B cell (primary cell): ENCODE data around the gene IMMP2L. TPM values are rescaled to one million over a fixed set of nuclear protein-coding genes. Genes with fewer than 3 reads are reported as not detected.

Source experiments
- ATAC-seq: fragments of 200-7000 bp; cut with Tn5 transposase; one replicate; pipeline ENCODE4 v1.10.0; 2021; ENCODE audit warnings: low read depth, mild to moderate bottlenecking, moderate number of reproducible peaks, moderate library complexity
- CTCF ChIA-PET: fragments of 350-600 bp; sonication (Branson Sonifier 250); formaldehyde crosslinking; loops from one replicate; lab custom pipeline; 2021; ENCODE audit warnings: antibody characterized with exemption, inconsistent platforms; lab: Charles Lee
- POLR2A ChIA-PET: fragments of 350-600 bp; sonication (Branson Sonifier 250); formaldehyde crosslinking; loops from one replicate; lab custom pipeline; 2021; ENCODE audit warnings: antibody characterized with exemption; lab: Charles Lee
- DNase-seq: peaks from one replicate; pipeline ENCODE4 v3.0.0; 2013
- H2AFZ ChIP-seq: 2 replicates; pipeline ENCODE4 v1.6.1; 2012; ENCODE audit warnings: mild to moderate bottlenecking, low read depth, low read length; ENCODE audit not compliant: insufficient read depth, poor library complexity, severe bottlenecking
- H3K27ac ChIP-seq, 2 donors: 1 replicate in 1 of 2; 2 replicates in 1 of 2; pipeline ENCODE4 v1.5.1; 2012 to 2013; ENCODE audit warnings: low read length in 2 of 2, mild to moderate bottlenecking in 2 of 2, moderate library complexity in 1 of 2
- H3K27me3 ChIP-seq, 4 experiments: fragments of 200-600 bp in 1 of 4; sonication (generic) in 1 of 4; replicated peaks in 1 of 4; 1 replicate in 2 of 4; 2 replicates in 2 of 4; pipeline versions ENCODE4 v1.6.1 to v1.7.0; 2013 to 2016; ENCODE audit warnings: low read length in 3 of 4, mild to moderate bottlenecking in 2 of 4, mixed read lengths in 1 of 4, moderate library complexity in 1 of 4; ENCODE audit not compliant: insufficient read depth in 4 of 4, control insufficient read depth in 3 of 4; ENCODE audit errors: control extremely low read depth in 1 of 4
- H3K36me3 ChIP-seq, 2 experiments: replicated peaks in 1 of 2; 1 replicate in 1 of 2; 2 replicates in 1 of 2; pipeline versions ENCODE4 v1.6.1 to v1.7.1; 2013; ENCODE audit warnings: low read length in 1 of 2; ENCODE audit not compliant: insufficient read depth in 2 of 2, control insufficient read depth in 1 of 2; ENCODE audit errors: control extremely low read depth in 1 of 2, extremely low read depth in 1 of 2
- H3K4me1 ChIP-seq, 2 donors: fragments of 200-600 bp in 1 of 2; sonication (generic) in 1 of 2; 1 replicate in 1 of 2; 2 replicates in 1 of 2; pipeline versions ENCODE4 v1.5.1 to v1.6.1; 2013 to 2017; ENCODE audit warnings: low read length in 2 of 2; ENCODE audit not compliant: control insufficient read depth in 2 of 2, insufficient read depth in 2 of 2
- H3K4me2 ChIP-seq: replicated peaks from 2 replicates; pipeline ENCODE3; 2012; ENCODE audit warnings: mild to moderate bottlenecking, low read depth, low read length; ENCODE audit not compliant: poor library complexity, severe bottlenecking
- H3K4me3 ChIP-seq, 5 experiments: fragments of 200-600 bp in 1 of 5; sonication (generic) in 1 of 5; 1 replicate in 3 of 5; 2 replicates in 2 of 5; pipeline versions ENCODE4 v1.5.1 to v1.7.0; 2011 to 2016; ENCODE audit warnings: low read length in 4 of 5, mild to moderate bottlenecking in 4 of 5, low read depth in 2 of 5, control low read depth in 1 of 5, moderate library complexity in 1 of 5; ENCODE audit not compliant: insufficient read depth in 1 of 5; ENCODE audit errors: control extremely low read depth in 1 of 5, extremely low read depth in 1 of 5
- H3K79me2 ChIP-seq: fragments of 200-600 bp; sonication (generic); one replicate; pipeline ENCODE4 v1.6.0; 2016; ENCODE audit warnings: low read length; ENCODE audit not compliant: control insufficient read depth, insufficient read depth
- H3K9ac ChIP-seq: fragments of 200-600 bp; sonication (generic); 2 replicates; pipeline ENCODE4 v1.6.1; 2017; ENCODE audit warnings: mild to moderate bottlenecking, low read length, moderate library complexity
- H3K9me3 ChIP-seq, 3 donors: one replicate each; pipeline versions ENCODE4 v1.6.1 to v1.7.1; 2013; ENCODE audit warnings: low read length in 2 of 3; ENCODE audit not compliant: control insufficient read depth in 2 of 3, insufficient read depth in 1 of 3; ENCODE audit errors: control extremely low read depth in 1 of 3
- H4K20me1 ChIP-seq: 2 replicates; pipeline ENCODE4 v1.6.0; 2012; ENCODE audit warnings: mild to moderate bottlenecking, low read length; ENCODE audit not compliant: insufficient read depth, control insufficient read depth, poor library complexity, severe bottlenecking
- H3K27ac Mint-ChIP-seq: one replicate; pipeline ENCODE4 v1.8.0; 2021; ENCODE audit warnings: mixed read lengths
- H3K27me3 Mint-ChIP-seq: one replicate; pipeline ENCODE4 v1.8.0; 2021; ENCODE audit warnings: mixed read lengths
- H3K4me1 Mint-ChIP-seq: one replicate; pipeline ENCODE4 v1.8.0; 2021; ENCODE audit warnings: mixed read lengths
- H3K4me3 Mint-ChIP-seq: one replicate; pipeline ENCODE4 v1.8.0; 2021; ENCODE audit warnings: mixed read lengths
- H3K9me3 Mint-ChIP-seq: one replicate; pipeline ENCODE4 v1.8.0; 2022; ENCODE audit warnings: mixed read lengths; ENCODE audit not compliant: insufficient read depth
- CTCF ChIP-seq: fragments of 200-600 bp; IDR thresholded peaks from one replicate; pipeline ENCODE4 v1.8.0; 2022; ENCODE audit warnings: antibody characterized with exemption, mild to moderate bottlenecking
- EZH2 ChIP-seq: IDR thresholded peaks from 2 replicates; pipeline ENCODE4 v1.6.1; 2012; ENCODE audit warnings: borderline replicate concordance, low read depth, mild to moderate bottlenecking, moderate library complexity, low read length; ENCODE audit not compliant: insufficient read depth, poor library complexity, severe bottlenecking
- WGBS: methylation state at CpG from one replicate; pipeline ENCODE4 v1.1.5; 2013; ENCODE audit warnings: missing lambda C conversion rate; ENCODE audit not compliant: insufficient coverage; 5-methylcytosine and 5-hydroxymethylcytosine counted together
- intact Hi-C: fragments of 100-400 bp; cut with micrococcal nuclease; formaldehyde crosslinking; loops from one replicate; pipeline ENCODE4 v1.10.0; 2022
- polyA plus RNA-seq: library from polyadenylated mRNA; depleted of rRNA; stranded (reverse); fragments of >200 nt; gene quantifications from 2 replicates; pipeline ENCODE4 v1.2.3, GENCODE V29; 2012
- total RNA-seq, 2 donors: library from RNA; stranded (reverse); fragments of 120-200 nt in 1 of 2; gene quantifications; 1 replicate in 1 of 2; 2 replicates in 1 of 2; pipeline versions ENCODE4 v1.2.3 to v1.2.4, GENCODE V29; 2013 to 2022

IMMP2L gene
- total and polyA plus RNA-seq, 2 donors (not counting 1 experiment from before 2014, with no cell fraction given) = 3.8 to 34.2 TPM

GRCh38 chr7:110780712-110781111 lies 781.6 kb downstream of the IMMP2L start:
- intact Hi-C loops = no loop called here
- TF ChIP-seq CTCF = no peak
- POLR2A ChIA-PET = no interaction called here

GRCh38 chr7:110779339-110779738 lies 783.0 kb downstream of the IMMP2L start:
- ChIA-PET CTCF (no interaction called here), POLR2A (no interaction called here)
- no peak overlapping the region for H3K4me3 ChIP-seq
- H3K4me1 ChIP-seq = no peaks in the 10 kb centered on the region
- H3K4me2 ChIP-seq = no peak overlapping the region
- 63% methylated on average over 1 of the region's 3 CpGs for WGBS
- H3K27ac ChIP-seq = no peak overlapping the region
- no peaks in the 10 kb centered on the region for H3K4me1 Mint-ChIP-seq
- DNase-seq (no peak), ATAC-seq (no peak)
- H3K9ac ChIP-seq = no peak overlapping the region
- intact Hi-C loops = no loop called here
- H3K27ac Mint-ChIP-seq = no peak overlapping the region
- no peaks in the 10 kb centered on the region for H3K36me3 ChIP-seq
- H2AFZ ChIP-seq = no peak overlapping the region
- H3K27me3 Mint-ChIP-seq = no peaks in the 10 kb centered on the region
- H3K79me2 ChIP-seq = no peaks in the 10 kb centered on the region
- no peaks in the 10 kb centered on the region for H3K27me3 ChIP-seq
- no peak overlapping the region for H3K4me3 Mint-ChIP-seq
- no peaks in the 10 kb centered on the region for H3K9me3 ChIP-seq
- H4K20me1 ChIP-seq = no peaks in the 10 kb centered on the region
- no peaks in the 10 kb centered on the region for H3K9me3 Mint-ChIP-seq
- TF ChIP-seq EZH2 (no peak), CTCF (no peak)

More at GRCh38 chr7:110780712-110781111, 781.6 kb downstream of the IMMP2L start:
- Histone ChIP-seq H3K36me3 (no peaks in the 10 kb centered on the region), H3K79me2 (no peaks in the 10 kb centered on the region), H3K27me3 (no peaks in the 10 kb centered on the region), H3K4me2 (no peak overlapping the region), H2AFZ (no peak overlapping the region), H3K4me3 (no peak overlapping the region), H3K9me3 (no peaks in the 10 kb centered on the region), H3K9ac (no peak overlapping the region), H3K27ac (no peak overlapping the region), H4K20me1 (no peaks in the 10 kb centered on the region), H3K4me1 (no peaks in the 10 kb centered on the region)
- H3K27ac Mint-ChIP-seq = no peak overlapping the region
- H3K4me3 Mint-ChIP-seq = no peak overlapping the region
- CTCF ChIA-PET = interaction anchor here (1.6 kb wide), 1 partner anchor 9 kb away, joined by 4 read pairs; no protein-coding TSS in a partner anchor
- no peaks in the 10 kb centered on the region for H3K27me3 Mint-ChIP-seq
- H3K9me3 Mint-ChIP-seq = no peaks in the 10 kb centered on the region
- H3K4me1 Mint-ChIP-seq = no peaks in the 10 kb centered on the region
- ATAC-seq (no peak), DNase-seq (no peak)
